SK-N-MC (cell line): ENCODE data around the gene VAV3.

Experiments
- DNase-seq: peaks from one replicate; pipeline ENCODE4 v3.0.0-alpha.2; 2011; ENCODE audit warnings: low read depth, low spot score
- H3K27ac ChIP-seq: fragments of 200-600 bp; sonication (generic); 2 replicates; pipeline ENCODE4 v1.5.1; 2016; ENCODE audit warnings: mixed run types
- H3K36me3 ChIP-seq: fragments of 200-600 bp; sonication (generic); 2 replicates; pipeline ENCODE4 v1.6.1; 2017; ENCODE audit warnings: antibody characterized with exemption, low read length, mixed read lengths; ENCODE audit not compliant: insufficient read depth
- H3K4me3 ChIP-seq: fragments of 200-600 bp; sonication (generic); 2 replicates; pipeline ENCODE4 v1.5.1; 2016
- H3K9ac ChIP-seq: fragments of 200-600 bp; sonication (generic); 2 replicates; pipeline ENCODE4 v1.8.0; 2017; ENCODE audit warnings: mixed run types, mixed read lengths; ENCODE audit not compliant: insufficient read length
- H3K9me3 ChIP-seq: fragments of 200-600 bp; sonication (generic); 2 replicates; pipeline ENCODE4 v1.6.1; 2017; ENCODE audit warnings: low read depth, mild to moderate bottlenecking, antibody characterized with exemption, low read length, moderate library complexity, mixed read lengths
- EZH2 ChIP-seq: fragments of 200-600 bp; sonication (generic); IDR thresholded peaks from one replicate; pipeline ENCODE4 v1.6.1; 2017; ENCODE audit warnings: antibody characterized with exemption
- FOXP2 ChIP-seq: optimal IDR thresholded peaks from 2 replicates; pipeline ENCODE3; 2011; ENCODE audit warnings: mild to moderate bottlenecking, moderate library complexity; ENCODE audit not compliant: insufficient read depth; ENCODE audit errors: extremely low read length, control extremely low read depth
- POLR2AphosphoS5 ChIP-seq: IDR thresholded peaks from 2 replicates; pipeline ENCODE4 v1.6.1; 2012; ENCODE audit warnings: mild to moderate bottlenecking, low read depth, low read length, borderline replicate concordance

VAV3 gene

DNA sequence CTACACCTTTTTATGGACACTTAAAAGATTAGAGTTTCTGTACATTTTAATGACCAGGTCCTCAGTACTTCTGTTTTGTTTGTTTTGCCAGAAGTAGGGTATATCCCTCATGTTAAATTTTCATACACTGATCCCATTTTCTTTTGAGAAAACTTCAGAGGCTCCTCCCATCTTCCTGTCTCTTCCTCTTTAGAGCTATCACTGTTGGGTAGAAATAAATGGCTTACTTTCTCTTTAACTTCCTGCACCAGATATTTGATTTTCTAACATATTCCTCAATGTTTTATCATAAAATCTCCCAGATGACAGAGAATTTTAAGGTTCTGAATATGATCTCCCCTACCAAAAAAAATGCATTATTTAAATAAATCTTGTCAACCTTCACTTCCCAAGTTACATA, 23.4 kb downstream of the VAV3 start:
- Histone ChIP-seq H3K36me3 (no peaks in the 10 kb centered on the region), H3K9me3 (no peaks in the 10 kb centered on the region), H3K9ac (no peak overlapping the region), H3K4me3 (no peak overlapping the region), H3K27ac (no peak overlapping the region)
- DNase-seq: no peak
- no peak for TF ChIP-seq FOXP2
- no peak for TF ChIP-seq POLR2AphosphoS5
- TF ChIP-seq EZH2: no peak

DNA sequence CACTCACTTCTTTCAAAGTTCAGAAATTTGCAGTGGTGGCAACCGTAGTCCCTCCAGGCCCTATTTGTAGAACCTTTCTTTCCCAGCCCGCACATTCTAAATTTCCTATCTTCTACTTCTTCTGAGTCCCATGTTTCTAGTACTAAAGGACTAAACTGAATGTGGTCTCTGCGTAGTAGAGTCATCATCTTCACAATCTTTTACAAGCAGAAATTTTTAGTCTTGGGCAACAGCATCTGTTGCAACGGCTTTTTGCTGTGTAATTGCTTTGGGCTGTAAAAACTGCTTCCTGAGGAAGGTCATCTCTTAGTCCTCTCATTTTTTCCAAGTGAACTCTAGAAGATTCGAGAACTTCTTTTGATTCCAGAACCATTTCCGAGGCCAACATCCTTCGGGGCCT, 23.9 kb downstream of the VAV3 start:
- Histone ChIP-seq H3K4me3 (no peak overlapping the region), H3K36me3 (no peaks in the 10 kb centered on the region), H3K9ac (no peak overlapping the region), H3K27ac (no peak overlapping the region), H3K9me3 (no peaks in the 10 kb centered on the region)
- DNase-seq: no peak
- TF ChIP-seq POLR2AphosphoS5 (no peak), EZH2 (no peak), FOXP2 (no peak)

DNA sequence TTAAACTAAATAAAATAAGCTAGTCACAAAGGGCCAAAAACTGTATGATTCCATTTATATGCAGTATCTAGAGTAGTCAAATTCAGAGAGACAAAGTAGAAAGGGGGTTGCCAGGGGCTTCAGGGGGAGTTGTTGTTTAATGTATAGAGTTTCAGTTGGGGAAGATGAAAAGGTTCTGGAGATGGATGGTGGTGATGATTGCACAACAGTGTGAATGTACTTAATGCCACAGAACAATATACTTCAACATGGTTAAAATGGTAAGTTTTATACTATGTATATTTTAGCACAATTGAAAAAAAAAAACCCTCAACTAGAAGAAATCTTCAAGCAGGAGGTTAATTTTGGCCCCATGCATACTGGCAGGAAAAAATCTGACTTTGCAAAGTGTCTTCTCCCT, 24.3 kb downstream of the VAV3 start:
- DNase-seq: no peak
- no peak for TF ChIP-seq FOXP2
- no peak for TF ChIP-seq POLR2AphosphoS5
- TF ChIP-seq EZH2: no peak
- no peaks in the 10 kb centered on the region for H3K9me3 ChIP-seq
- H3K36me3 ChIP-seq: no peaks in the 10 kb centered on the region
- no peak overlapping the region for H3K4me3 ChIP-seq
- no peak overlapping the region for H3K9ac ChIP-seq
- no peak overlapping the region for H3K27ac ChIP-seq

DNA sequence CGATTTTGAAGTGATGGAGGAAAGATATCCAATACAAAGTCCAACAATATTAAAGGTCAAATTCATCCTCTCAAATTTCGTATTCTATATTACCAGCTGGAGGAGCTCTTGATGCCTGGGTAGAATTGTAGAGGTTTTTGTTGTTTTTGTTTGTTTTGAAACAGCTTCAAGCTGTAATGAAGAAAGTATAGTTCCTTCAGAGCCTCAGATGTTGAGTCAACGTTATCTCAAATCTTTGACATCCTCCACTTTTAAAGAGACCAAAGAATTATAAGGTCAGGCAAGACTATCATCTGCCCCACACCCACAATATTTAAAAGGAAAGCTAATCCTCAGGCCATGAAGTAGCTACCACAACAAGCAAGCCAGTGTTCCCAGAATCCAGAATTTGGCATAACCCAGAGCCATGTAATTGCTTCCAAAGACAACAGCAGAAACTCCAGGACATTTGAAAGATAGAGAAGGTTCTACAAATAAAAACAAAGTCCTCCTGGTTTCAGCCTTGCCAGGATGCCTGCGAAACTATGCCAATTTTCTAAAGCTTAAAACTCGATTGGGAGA, 24.9 kb downstream of the VAV3 start:
- no peak overlapping the region for H3K4me3 ChIP-seq
- H3K27ac ChIP-seq: no peak overlapping the region
- no peaks in the 10 kb centered on the region for H3K36me3 ChIP-seq
- H3K9ac ChIP-seq: no peak overlapping the region
- no peak for DNase-seq
- H3K9me3 ChIP-seq: no peaks in the 10 kb centered on the region
- no peak for TF ChIP-seq POLR2AphosphoS5
- TF ChIP-seq FOXP2: no peak
- TF ChIP-seq EZH2: no peak

DNA sequence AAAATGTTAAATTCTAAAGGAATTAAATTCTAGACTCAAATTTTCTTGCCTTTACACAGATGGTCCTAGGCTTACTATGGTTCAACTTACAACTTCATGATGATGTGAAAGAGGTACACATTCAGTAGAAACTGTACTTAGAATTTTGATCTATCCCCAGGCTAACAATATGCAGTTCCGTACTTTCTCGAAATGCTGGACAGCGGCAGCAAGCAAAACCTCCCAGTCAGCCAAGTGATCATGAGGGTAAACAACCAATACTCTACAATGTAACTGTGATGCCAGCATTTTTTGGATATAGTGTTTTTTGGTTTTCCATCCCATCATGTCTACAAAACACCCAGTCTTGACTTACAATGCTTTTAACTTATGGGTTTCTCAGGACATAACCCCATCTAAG, 25.7 kb downstream of the VAV3 start:
- H3K36me3 ChIP-seq: no peaks in the 10 kb centered on the region
- H3K9ac ChIP-seq: no peak overlapping the region
- H3K9me3 ChIP-seq: no peaks in the 10 kb centered on the region
- DNase-seq: no peak
- no peak for TF ChIP-seq FOXP2
- no peak for TF ChIP-seq POLR2AphosphoS5
- no peak for TF ChIP-seq EZH2
- no peak overlapping the region for H3K27ac ChIP-seq
- no peak overlapping the region for H3K4me3 ChIP-seq

DNA sequence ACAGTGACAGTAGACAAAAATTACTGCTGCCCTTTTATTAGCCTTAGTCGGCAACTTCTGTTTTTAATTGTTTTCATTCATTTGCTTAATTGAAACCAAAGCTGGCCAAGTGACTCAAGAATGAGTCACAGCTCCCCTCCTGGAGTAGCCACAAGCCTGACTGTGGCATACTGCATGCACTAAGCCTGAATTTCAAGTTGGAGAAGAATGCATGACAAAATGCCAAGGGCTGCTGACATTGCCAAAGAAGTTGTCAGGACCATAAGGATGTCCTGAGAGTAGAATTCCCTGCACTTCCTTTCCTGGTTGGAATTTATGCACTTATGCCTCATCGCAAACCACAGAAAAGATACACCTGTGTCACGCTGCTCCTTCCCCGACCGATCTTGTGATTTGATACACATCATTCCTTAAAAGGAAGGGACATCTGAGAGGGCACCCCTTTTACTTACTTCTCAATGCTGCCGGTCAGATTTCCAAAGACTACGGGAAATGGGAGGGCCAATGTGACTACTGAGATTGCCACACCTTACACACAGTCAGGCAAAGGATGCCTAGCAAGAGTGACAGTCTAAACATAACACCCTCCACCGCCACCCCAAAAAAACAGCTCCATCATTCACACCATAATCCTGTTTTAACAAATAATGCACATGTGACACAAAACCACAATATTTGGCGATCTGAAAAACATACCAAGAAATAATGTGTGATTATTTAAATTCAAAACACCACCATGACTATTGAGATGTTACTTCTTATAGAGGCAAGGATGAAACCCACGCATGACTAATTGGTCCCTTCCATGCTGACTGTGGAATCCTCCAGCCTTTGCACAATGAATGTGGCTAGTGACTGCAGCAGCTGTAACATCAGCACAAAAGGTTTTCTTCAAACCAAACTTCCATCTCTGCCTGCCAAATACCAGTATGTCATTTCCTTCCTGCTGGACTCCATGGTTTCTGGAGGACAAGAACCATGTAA, 28.2 kb downstream of the VAV3 start:
- no peak overlapping the region for H3K9ac ChIP-seq
- no peak for TF ChIP-seq FOXP2
- no peak for TF ChIP-seq EZH2
- no peak for TF ChIP-seq POLR2AphosphoS5
- DNase-seq: no peak
- no peaks in the 10 kb centered on the region for H3K36me3 ChIP-seq
- H3K4me3 ChIP-seq: no peak overlapping the region
- H3K27ac ChIP-seq: no peak overlapping the region
- no peaks in the 10 kb centered on the region for H3K9me3 ChIP-seq

DNA sequence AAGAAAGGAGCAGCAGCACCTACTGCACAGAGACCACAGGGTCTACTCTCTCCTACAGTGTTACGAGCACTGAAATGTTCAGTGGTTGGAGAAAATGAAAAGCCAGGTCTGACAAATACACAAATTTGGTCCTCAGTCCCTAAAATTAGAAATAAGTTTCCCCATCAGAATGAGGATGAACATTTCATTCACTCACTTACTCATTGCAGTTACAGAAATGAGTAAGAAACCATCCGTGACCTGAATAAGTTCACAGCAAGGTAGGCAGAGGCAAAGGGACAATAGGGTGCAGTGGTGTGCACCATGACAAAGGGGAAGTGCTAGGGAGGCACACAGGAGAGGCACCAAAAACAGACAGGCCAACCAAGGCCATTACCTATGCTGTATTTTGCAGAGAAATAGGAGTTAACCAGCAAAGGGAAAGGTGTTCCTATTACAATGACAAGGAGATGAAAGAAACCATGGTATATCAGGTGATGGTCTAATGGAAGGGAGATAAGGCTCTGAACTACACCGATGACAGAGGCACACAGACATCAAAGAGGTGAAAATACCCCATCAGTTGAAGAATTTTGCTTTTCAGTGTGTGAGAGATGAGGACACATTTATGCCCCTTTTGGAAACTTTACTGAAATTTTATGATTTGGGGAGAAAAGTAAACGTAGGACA, 29.4 kb downstream of the VAV3 start:
- TF ChIP-seq EZH2 (no peak), POLR2AphosphoS5 (no peak), FOXP2 (no peak)
- Histone ChIP-seq H3K9ac (no peak overlapping the region), H3K9me3 (no peaks in the 10 kb centered on the region), H3K36me3 (no peaks in the 10 kb centered on the region), H3K27ac (no peak overlapping the region), H3K4me3 (no peak overlapping the region)
- no peak for DNase-seq

DNA sequence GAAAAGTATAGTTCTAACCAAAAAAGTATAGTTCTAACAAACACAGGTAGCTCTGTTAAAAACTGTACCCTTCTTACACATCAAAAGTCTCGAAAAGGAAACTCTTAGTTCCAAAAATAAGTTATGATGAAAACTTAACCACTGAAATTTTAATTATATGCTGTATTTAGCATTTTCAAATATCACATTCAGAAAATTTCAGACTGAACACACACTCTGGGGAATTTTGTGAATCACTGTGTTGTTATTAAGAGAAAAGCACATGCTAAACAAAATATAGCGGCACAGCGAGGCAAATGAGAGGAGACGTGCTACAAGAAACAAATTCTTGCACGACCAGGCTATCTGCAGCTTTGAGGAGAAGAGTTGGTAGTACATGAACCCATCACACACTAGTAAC, 30.4 kb downstream of the VAV3 start:
- Histone ChIP-seq H3K4me3 (no peak overlapping the region), H3K9ac (no peak overlapping the region), H3K9me3 (no peaks in the 10 kb centered on the region), H3K36me3 (no peaks in the 10 kb centered on the region), H3K27ac (no peak overlapping the region)
- TF ChIP-seq POLR2AphosphoS5: no peak
- TF ChIP-seq EZH2: no peak
- TF ChIP-seq FOXP2: no peak
- no peak for DNase-seq
